ENCODE results near the gene SEC23A. TPM values are rescaled to one million over a fixed set of nuclear protein-coding genes. Genes with fewer than 3 reads are reported as not detected.
"Not testable (repeated sequence)": the region's sequence is repeated elsewhere in the genome, so short reads cannot be mapped to it uniquely, and the experiment has no call there.

Gene SEC23A
- total and polyA plus RNA-seq, 4 donors, result 36.5 to 169 (median 52.1) TPM

GRCh38 chr14:39140170-39140569 is 37.1 kb upstream of the SEC23A start (continued):
- TF ChIP-seq REST (IDR thresholded peaks at IDR 0.05) (no peak), FOXA2 (IDR thresholded peaks at IDR 0.05) (no peak), SP1 (IDR thresholded peaks at IDR 0.05) (no peak)

GRCh38 chr14:39138440-39138839 is 35.4 kb upstream of the SEC23A start:
- H3K4me1 ChIP-seq (ENCODE audit: control insufficient read depth in 4 of 4, insufficient read depth in 4 of 4, low read length in 3 of 4), result peaks cover 0 to 7% (median 1%) of the 10 kb centered on the region in 4 donors
- H3K9ac ChIP-seq (ENCODE audit: low read depth in 1 of 2, low read length in 2 of 2), result no peak overlapping the region
- WGBS, result 99% methylated on average over 1 of the region's 1 CpG
- H3K9me3 ChIP-seq (ENCODE audit: control insufficient read depth in 4 of 4, low read length in 3 of 4), result no peaks in the 10 kb centered on the region
- peaks cover 3 to 13% (median 8%) of the 10 kb centered on the region in 4 donors for H3K36me3 ChIP-seq (ENCODE audit: control insufficient read depth in 4 of 4, insufficient read depth in 3 of 4, low read depth in 1 of 4, low read length in 3 of 4)
- TF ChIP-seq FOXA2 (IDR thresholded peaks at IDR 0.05), result no peak
- no peak for TF ChIP-seq ATF3 (IDR thresholded peaks at IDR 0.05)
- no peak for TF ChIP-seq EGR1 (IDR thresholded peaks at IDR 0.05; ENCODE audit: low read depth in 2 of 2)
- TF ChIP-seq ZBTB33 (IDR thresholded peaks at IDR 0.05), result no peak
- no peak for TF ChIP-seq HNF4A (conservative IDR thresholded peaks at IDR 0.05)
- no peak for TF ChIP-seq CTCF (IDR thresholded peaks at IDR 0.05; ENCODE audit: low read depth, low read length, missing input control)
- TF ChIP-seq HNF4G (IDR thresholded peaks at IDR 0.05), result no peak
- no peak for TF ChIP-seq FOXA1 (IDR thresholded peaks at IDR 0.05)
- no peak for TF ChIP-seq YY1 (IDR thresholded peaks at IDR 0.05)
- TF ChIP-seq SP1 (IDR thresholded peaks at IDR 0.05), result no peak
- no peak for TF ChIP-seq JUND (IDR thresholded peaks at IDR 0.05)
- no peaks in the 10 kb centered on the region for H3K27me3 ChIP-seq (ENCODE audit: control insufficient read depth in 4 of 4, insufficient read depth in 4 of 4, low read length in 3 of 4)
- no peak overlapping the region for H3K27ac ChIP-seq (ENCODE audit: low read depth in 1 of 2, low read length in 2 of 2)
- H3K4me3 ChIP-seq (ENCODE audit: low read depth in 1 of 3, low read length in 3 of 3), result no peak overlapping the region
- no peak for DNase-seq (ENCODE audit: low spot score)

- not testable (repeated sequence) for H3K9me3 ChIP-seq (ENCODE audit: control insufficient read depth in 4 of 4, low read length in 3 of 4); DNase-seq (ENCODE audit: low spot score); H3K9ac ChIP-seq (ENCODE audit: low read depth in 1 of 2, low read length in 2 of 2); H3K4me3 ChIP-seq (ENCODE audit: low read depth in 1 of 3, low read length in 3 of 3); H3K27ac ChIP-seq (ENCODE audit: low read depth in 1 of 2, low read length in 2 of 2); H3K4me1 ChIP-seq (ENCODE audit: control insufficient read depth in 4 of 4, insufficient read depth in 4 of 4, low read length in 3 of 4); H3K27me3 ChIP-seq (ENCODE audit: control insufficient read depth in 4 of 4, insufficient read depth in 4 of 4, low read length in 3 of 4)
- H3K36me3 ChIP-seq (ENCODE audit: control insufficient read depth in 4 of 4, insufficient read depth in 3 of 4, low read depth in 1 of 4, low read length in 3 of 4), result peaks cover 3 to 13% (median 8%) of the 10 kb centered on the region in 4 donors
- WGBS, result 94% methylated on average over 8 of the region's 8 CpGs
These were observed 34.8 kb upstream of the SEC23A start for GRCh38 chr14:39137835-39138234.

All from liver (tissue), 9 donors.